GM19099 (cell line): ENCODE data around the gene TRPM3.

Experiments
- POLR2A ChIP-seq: IDR thresholded peaks from 3 replicates; pipeline ENCODE4 v1.6.1; 2011; ENCODE audit warnings: low read depth; ENCODE audit not compliant: insufficient read length; ENCODE audit errors: extremely low read depth

TRPM3 gene

GRCh38 chr9:70486127-70486526 is 635.3 kb downstream of the TRPM3 start:
- no peak for TF ChIP-seq POLR2A

- no peak for TF ChIP-seq POLR2A
Observed at GRCh38 chr9:70485273-70485858, 636.1 kb downstream of the TRPM3 start.

DNA sequence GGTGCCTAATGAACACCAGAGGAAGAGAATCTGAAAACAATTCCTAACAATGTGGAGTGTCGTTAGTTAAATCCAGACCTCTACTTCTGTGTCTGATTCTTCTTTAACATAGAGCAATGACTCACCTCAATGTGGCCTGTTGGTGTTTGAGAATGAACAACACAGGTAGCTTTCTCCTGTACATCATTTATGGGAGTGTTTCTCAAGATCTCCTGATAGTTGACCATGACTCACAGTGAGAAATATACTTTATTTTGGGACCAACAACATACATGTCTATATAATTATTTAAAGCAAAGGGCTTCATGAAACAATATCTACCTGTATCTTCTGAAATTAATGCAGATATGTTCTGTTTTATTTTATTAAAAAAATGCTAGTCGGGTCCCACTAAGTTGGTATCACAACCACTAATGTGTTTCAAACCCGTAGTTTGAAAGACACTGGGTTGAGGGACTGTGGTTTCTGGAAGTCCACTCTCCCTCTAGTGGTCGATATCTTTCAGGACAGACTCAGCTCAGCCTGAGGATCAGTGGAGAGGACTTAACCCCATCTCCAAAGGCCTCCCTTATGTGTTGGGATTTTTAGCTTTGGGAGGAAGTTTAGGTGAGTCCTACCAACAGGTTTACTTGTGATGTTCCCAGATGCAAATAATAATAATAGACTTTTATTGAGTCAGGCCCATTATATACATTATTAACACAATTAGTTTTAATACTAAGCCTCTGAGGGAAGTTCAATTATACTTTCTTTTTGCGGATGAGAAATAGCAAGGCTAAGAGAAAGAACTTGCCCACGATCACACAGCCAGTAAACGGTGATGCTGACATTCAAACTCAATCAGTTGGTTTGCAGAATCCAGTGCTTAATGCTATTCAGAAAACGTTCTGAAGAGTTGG is 636.9 kb downstream of the TRPM3 start:
- TF ChIP-seq POLR2A: no peak

- no peak for TF ChIP-seq POLR2A
Observed at GRCh38 chr9:70481471-70481870, 640.0 kb downstream of the TRPM3 start.

DNA sequence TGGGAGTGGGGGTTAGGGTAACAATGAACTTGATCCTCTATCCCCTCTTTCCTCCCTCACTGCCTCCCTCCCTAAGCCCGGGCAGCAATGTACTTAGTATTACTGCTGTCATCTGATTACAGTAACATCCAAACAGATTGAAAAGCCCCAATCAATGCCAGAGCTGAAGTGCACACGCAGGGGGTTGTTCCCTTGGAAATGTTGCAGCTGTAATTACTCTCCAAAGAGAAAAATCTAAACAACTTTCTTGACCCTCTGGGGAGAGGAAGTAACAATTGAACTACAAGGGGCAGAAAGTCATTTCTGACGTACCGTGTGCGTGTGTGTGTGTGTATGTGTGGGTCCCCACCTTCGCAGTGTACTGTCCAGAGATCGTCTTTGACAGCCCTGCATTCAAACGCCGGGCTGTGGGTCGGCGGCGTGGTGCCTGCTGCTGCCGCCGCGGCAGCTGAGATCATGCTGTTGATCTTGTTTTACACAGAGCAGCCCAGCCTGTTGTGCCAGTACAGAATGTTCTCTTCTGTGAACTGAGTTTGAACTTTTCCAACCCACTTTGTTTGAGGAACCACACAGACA is 640.9 kb downstream of the TRPM3 start:
- no peak for TF ChIP-seq POLR2A

- no peak for TF ChIP-seq POLR2A
Observed at GRCh38 chr9:70479880-70480291, 641.5 kb downstream of the TRPM3 start.
